Left ventricle myocardium inferior (tissue), 1 donor: ENCODE data around the gene MTAP. TPM values are rescaled to one million over a fixed set of nuclear protein-coding genes. Genes with fewer than 3 reads are reported as not detected.

ENCODE experiments used
- DNase-seq: peaks from one replicate; pipeline ENCODE4 v3.0.0-alpha.2; 2020
- H3K27ac ChIP-seq: fragments of 200-600 bp; replicated peaks from 2 replicates; pipeline ENCODE4 v1.8.0; 2021
- H3K27me3 ChIP-seq: fragments of 200-600 bp; 2 replicates; pipeline ENCODE4 v1.8.0; 2021; ENCODE audit warnings: low read depth
- H3K36me3 ChIP-seq: fragments of 200-600 bp; 2 replicates; pipeline ENCODE4 v1.8.0; 2021
- H3K4me1 ChIP-seq: fragments of 200-600 bp; 2 replicates; pipeline ENCODE4 v1.8.0; 2021
- H3K4me3 ChIP-seq: fragments of 200-600 bp; 2 replicates; pipeline ENCODE4 v1.8.0; 2021; ENCODE audit warnings: mild to moderate bottlenecking, moderate library complexity
- H3K9me3 ChIP-seq: fragments of 200-600 bp; replicated peaks from 2 replicates; pipeline ENCODE4 v1.8.0; 2021
- CTCF ChIP-seq: fragments of 200-600 bp; IDR thresholded peaks from 2 replicates; pipeline ENCODE4 v1.8.0; 2021; ENCODE audit warnings: antibody characterized with exemption, mild to moderate bottlenecking, borderline replicate concordance
- intact Hi-C: fragments of 100-400 bp; cut with micrococcal nuclease; formaldehyde crosslinking; loops from one replicate; pipeline ENCODE4 v1.11.0; 2022
- total RNA-seq: library from RNA; stranded (reverse); fragmentation: NEBNext Ultra II Directional; extraction: Animal tissue kit (Norgen Biotek cat#: 25700); gene quantifications from one replicate; pipeline ENCODE4 v1.2.1, GENCODE V29; 2021
- donor health status: DM: no; HTN: yes; CAD: no; lungs with severe emphysema.

The MTAP gene
- total RNA-seq, 1 donor from 2014 or later: 25.3 TPM

GRCh38 chr9:21804331-21804730 is 1.9 kb downstream of the MTAP start:
- Histone ChIP-seq H3K4me3 (peak overlapping the region; percentile 93), H3K27me3 (no peaks in the 10 kb centered on the region), H3K4me1 (peaks cover 61% of the 10 kb centered on the region), H3K9me3 (no peaks in the 10 kb centered on the region), H3K27ac (no peak overlapping the region), H3K36me3 (peaks cover 9% of the 10 kb centered on the region)
- intact Hi-C loops: no loop called here
- no peak for TF ChIP-seq CTCF
- no peak for DNase-seq

DNA sequence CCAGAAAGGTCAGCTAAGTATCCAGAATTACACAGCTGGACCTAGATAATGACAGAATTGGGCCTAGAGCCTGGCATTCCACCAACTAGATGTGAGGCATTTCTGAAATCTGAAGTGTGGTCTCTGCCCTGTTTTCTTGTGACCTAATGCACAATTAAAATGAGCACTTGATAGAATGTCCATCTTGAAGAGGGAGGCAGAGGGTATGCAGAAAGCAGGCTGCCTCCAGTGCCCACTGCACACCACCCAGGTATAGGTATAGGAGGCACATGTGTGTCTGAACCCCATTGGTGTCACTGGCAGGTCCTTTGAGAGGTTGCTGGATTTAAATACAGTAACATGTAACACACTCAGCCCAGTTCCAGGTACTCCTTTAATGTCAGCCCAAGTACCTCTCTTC is 2.4 kb downstream of the MTAP start:
- peaks cover 9% of the 10 kb centered on the region for H3K36me3 ChIP-seq
- no peaks in the 10 kb centered on the region for H3K27me3 ChIP-seq
- H3K4me1 ChIP-seq: peaks cover 66% of the 10 kb centered on the region
- H3K27ac ChIP-seq: no peak overlapping the region
- no peaks in the 10 kb centered on the region for H3K9me3 ChIP-seq
- intact Hi-C loops: no loop called here
- H3K4me3 ChIP-seq: no peak overlapping the region
- DNase-seq: no peak
- no peak for TF ChIP-seq CTCF

GRCh38 chr9:21806644-21807043 is 4.2 kb downstream of the MTAP start:
- peaks cover 78% of the 10 kb centered on the region for H3K4me1 ChIP-seq
- DNase-seq: peak; percentile 26

DNA sequence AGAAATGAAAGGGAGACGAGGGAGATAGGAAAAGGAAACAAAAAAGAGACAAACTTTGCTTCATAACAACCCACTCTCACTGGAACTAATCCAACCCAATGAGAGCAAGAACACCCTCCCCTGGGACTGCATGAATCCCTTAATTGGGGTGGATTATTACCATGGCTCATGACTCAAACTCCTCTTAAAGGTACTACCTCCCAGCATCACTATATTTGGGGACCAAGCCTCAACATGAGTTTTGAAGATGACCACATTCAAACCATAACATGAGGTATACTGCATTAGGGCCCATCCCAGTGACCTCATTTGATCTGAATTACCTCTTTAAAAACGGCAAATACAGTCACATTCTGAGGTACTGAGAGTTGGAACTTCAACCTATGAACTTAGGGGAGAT is 8.0 kb downstream of the MTAP start:
- intact Hi-C loops: loop anchor here (5.0 kb wide), 2 partner anchors 197 to 427 kb away; partner anchors contain the start of gene CDKN2B
- H3K4me3 ChIP-seq: no peak overlapping the region
- no peak for TF ChIP-seq CTCF
- no peak for DNase-seq
- no peaks in the 10 kb centered on the region for H3K9me3 ChIP-seq
- peaks cover 9% of the 10 kb centered on the region for H3K36me3 ChIP-seq
- peaks cover 77% of the 10 kb centered on the region for H3K4me1 ChIP-seq
- peak overlapping the region; percentile 68 for H3K27ac ChIP-seq
- no peaks in the 10 kb centered on the region for H3K27me3 ChIP-seq

More at GRCh38 chr9:21806644-21807043, 4.2 kb downstream of the MTAP start:
- H3K9me3 ChIP-seq: no peaks in the 10 kb centered on the region
- peaks cover 9% of the 10 kb centered on the region for H3K36me3 ChIP-seq
- no peak for TF ChIP-seq CTCF
- no peak overlapping the region for H3K4me3 ChIP-seq
- intact Hi-C loops: no loop called here
- H3K27me3 ChIP-seq: no peaks in the 10 kb centered on the region
- H3K27ac ChIP-seq: peak overlapping the region; percentile 28

- Histone ChIP-seq H3K9me3 (no peaks in the 10 kb centered on the region), H3K4me3 (no peak overlapping the region), H3K36me3 (peaks cover 13% of the 10 kb centered on the region), H3K27me3 (no peaks in the 10 kb centered on the region), H3K27ac (peak overlapping the region; percentile 68), H3K4me1 (peaks cover 72% of the 10 kb centered on the region)
- no peak for TF ChIP-seq CTCF
- intact Hi-C loops: loop anchor here (5.0 kb wide), 2 partner anchors 196 to 426 kb away; partner anchors contain the start of gene CDKN2B
- DNase-seq: peak; percentile 35
These were observed 8.4 kb downstream of the MTAP start for GRCh38 chr9:21810881-21811280.
